H9 (cell line): Measurements from ENCODE around the gene CACNA2D4. TPM values are rescaled to one million over a fixed set of nuclear protein-coding genes. Genes with fewer than 3 reads are reported as not detected.

Experiments used
- DNase-seq: peaks from one replicate; pipeline ENCODE4 v3.0.0-alpha.2; 2017
- H2AFZ ChIP-seq: one replicate; pipeline ENCODE4 v1.6.1; 2013; ENCODE audit warnings: mild to moderate bottlenecking, low read length, control low read depth, moderate library complexity
- H2AK5ac ChIP-seq: 2 replicates; pipeline ENCODE4 v1.6.1; 2013; ENCODE audit warnings: low read length, control low read depth, mixed read lengths; ENCODE audit not compliant: insufficient read length
- H2BK120ac ChIP-seq: one replicate; pipeline ENCODE4 v1.6.1; 2013; ENCODE audit warnings: low read depth, mild to moderate bottlenecking, low read length, control low read depth, inconsistent platforms; ENCODE audit not compliant: poor library complexity, severe bottlenecking
- H2BK12ac ChIP-seq: 2 replicates; pipeline ENCODE4 v1.6.1; 2013; ENCODE audit warnings: low read length, control low read depth, mixed read lengths, low read depth; ENCODE audit not compliant: insufficient read length
- H2BK15ac ChIP-seq: 2 replicates; pipeline ENCODE4 v1.6.1; 2013; ENCODE audit warnings: low read depth, low read length, control low read depth
- H2BK20ac ChIP-seq: one replicate; pipeline ENCODE4 v1.6.1; 2013; ENCODE audit warnings: low read depth, mild to moderate bottlenecking, low read length, control low read depth, inconsistent platforms; ENCODE audit not compliant: poor library complexity, severe bottlenecking
- H2BK5ac ChIP-seq: 2 replicates; pipeline ENCODE4 v1.6.1; 2013; ENCODE audit warnings: low read length, control low read depth, mixed read lengths; ENCODE audit not compliant: insufficient read length
- H3K14ac ChIP-seq: 2 replicates; pipeline ENCODE4 v1.6.1; 2013; ENCODE audit warnings: low read length, control low read depth; ENCODE audit not compliant: insufficient read depth
- H3K18ac ChIP-seq: 2 replicates; pipeline ENCODE4 v1.6.1; 2013; ENCODE audit warnings: low read depth, mild to moderate bottlenecking, mixed read lengths, low read length, control low read depth; ENCODE audit not compliant: insufficient read length
- H3K23ac ChIP-seq: 2 replicates; pipeline ENCODE4 v1.6.1; 2013; ENCODE audit warnings: low read length, control low read depth, mixed read lengths, low read depth; ENCODE audit not compliant: insufficient read length
- H3K23me2 ChIP-seq: 2 replicates; pipeline ENCODE4 v1.6.1; 2013; ENCODE audit warnings: low read depth, mild to moderate bottlenecking, mixed read lengths, low read length, control low read depth; ENCODE audit not compliant: insufficient read length, poor library complexity, severe bottlenecking
- H3K27ac ChIP-seq: 2 replicates; pipeline ENCODE4 v1.5.1; 2013; ENCODE audit warnings: low read length, control low read depth, mixed read lengths, low read depth; ENCODE audit not compliant: insufficient read length
- H3K27me3 ChIP-seq: 2 replicates; pipeline ENCODE4 v1.6.1; 2013; ENCODE audit warnings: low read length, control low read depth, inconsistent platforms; ENCODE audit not compliant: insufficient read depth
- H3K4ac ChIP-seq: 2 replicates; pipeline ENCODE4 v1.6.1; 2013; ENCODE audit warnings: low read depth, mild to moderate bottlenecking, control low read depth, inconsistent platforms, low read length, moderate library complexity
- H3K4me1 ChIP-seq: 2 replicates; pipeline ENCODE4 v1.6.1; 2013; ENCODE audit warnings: low read length, control low read depth, inconsistent platforms; ENCODE audit not compliant: insufficient read depth
- H3K4me2 ChIP-seq: 2 replicates; pipeline ENCODE4 v1.6.1; 2013; ENCODE audit warnings: low read length, control low read depth, mixed read lengths; ENCODE audit not compliant: insufficient read length, insufficient read depth
- H3K56ac ChIP-seq: 2 replicates; pipeline ENCODE4 v1.6.1; 2013; ENCODE audit warnings: low read depth, mild to moderate bottlenecking, mixed read lengths, low read length, control low read depth; ENCODE audit not compliant: insufficient read length
- H3K79me1 ChIP-seq: 2 replicates; pipeline ENCODE4 v1.6.1; 2013; ENCODE audit warnings: low read depth, mild to moderate bottlenecking, moderate library complexity, low read length, control low read depth, inconsistent platforms; ENCODE audit not compliant: insufficient read depth, poor library complexity, severe bottlenecking
- H3K79me2 ChIP-seq: 2 replicates; pipeline ENCODE4 v1.6.1; 2013; ENCODE audit warnings: low read length, control low read depth, inconsistent platforms; ENCODE audit not compliant: insufficient read depth
- H3K9ac ChIP-seq: 2 replicates; pipeline ENCODE4 v1.6.1; 2013; ENCODE audit warnings: low read length, control low read depth, mixed read lengths; ENCODE audit not compliant: insufficient read length; ENCODE audit errors: extremely low read depth
- H3K9me3 ChIP-seq: one replicate; pipeline ENCODE4 v1.6.1; 2013; ENCODE audit warnings: low read depth, low read length, inconsistent platforms; ENCODE audit not compliant: control insufficient read depth
- H3T11ph ChIP-seq: one replicate; pipeline ENCODE4 v1.6.1; 2013; ENCODE audit warnings: mild to moderate bottlenecking, low read length, control low read depth, inconsistent platforms
- H4K20me1 ChIP-seq: one replicate; pipeline ENCODE4 v1.6.1; 2013; ENCODE audit not compliant: control insufficient read depth, insufficient read length, insufficient read depth
- H4K5ac ChIP-seq: 2 replicates; pipeline ENCODE4 v1.6.1; 2013; ENCODE audit warnings: low read depth, mild to moderate bottlenecking, mixed read lengths, low read length, control low read depth; ENCODE audit not compliant: insufficient read length
- H4K8ac ChIP-seq: replicated peaks from 2 replicates; pipeline ENCODE4 v1.6.1; 2013; ENCODE audit warnings: low read length, control low read depth, mixed read lengths, low read depth; ENCODE audit not compliant: insufficient read length
- H4K91ac ChIP-seq: 2 replicates; pipeline ENCODE4 v1.6.1; 2013; ENCODE audit warnings: low read depth, mild to moderate bottlenecking, moderate library complexity, mixed read lengths, low read length, control low read depth; ENCODE audit not compliant: insufficient read length
- H3K27ac Mint-ChIP-seq, 3 experiments: 2 replicates in 2 of 3; 3 replicates in 1 of 3; pipeline ENCODE4 v1.8.0; 2020 to 2021; ENCODE audit warnings: mixed read lengths in 3 of 3, mild to moderate bottlenecking in 1 of 3, moderate library complexity in 1 of 3
- H3K27me3 Mint-ChIP-seq: 2 replicates; pipeline ENCODE4 v1.8.0; 2021; ENCODE audit warnings: low read depth, mild to moderate bottlenecking, moderate library complexity, mixed read lengths
- H3K36me3 Mint-ChIP-seq, 3 experiments: 2 replicates in 2 of 3; 3 replicates in 1 of 3; pipeline ENCODE4 v1.8.0; 2020 to 2021; ENCODE audit warnings: low read depth in 3 of 3, mixed read lengths in 3 of 3; ENCODE audit not compliant: insufficient read depth in 1 of 3
- H3K4me1 Mint-ChIP-seq, 2 experiments: 2 replicates each; pipeline ENCODE4 v1.8.0; 2020; ENCODE audit warnings: mixed read lengths in 2 of 2
- H3K4me3 Mint-ChIP-seq, 2 experiments: 2 replicates in 1 of 2; 3 replicates in 1 of 2; pipeline ENCODE4 v1.8.0; 2020 to 2021; ENCODE audit warnings: mild to moderate bottlenecking in 2 of 2, mixed read lengths in 2 of 2, moderate library complexity in 1 of 2
- H3K9me3 Mint-ChIP-seq, 2 experiments: 2 replicates in 1 of 2; 3 replicates in 1 of 2; pipeline ENCODE4 v1.8.0; 2020; ENCODE audit warnings: mild to moderate bottlenecking in 2 of 2, mixed read lengths in 2 of 2, moderate library complexity in 1 of 2
- CTCF ChIP-seq: fragments of 200-600 bp; sonication (generic); conservative IDR thresholded peaks from 3 replicates; pipeline ENCODE4 v1.8.0; 2021; ENCODE audit warnings: antibody characterized with exemption, mild to moderate bottlenecking
- WGBS: extraction: QIAGEN DNeasy Blood & Tissue Kit; methylation state at CpG from one replicate; pipeline ENCODE4 v1.1.7; 2013; ENCODE audit warnings: missing lambda C conversion rate, low lambda C conversion rate, mixed read lengths; ENCODE audit not compliant: insufficient read length; ENCODE audit errors: extremely low coverage; 5-methylcytosine and 5-hydroxymethylcytosine counted together
- total RNA-seq: library from RNA; stranded (reverse); gene quantifications from 2 replicates; pipeline ENCODE4 v1.2.1, GENCODE V29; 2021

CACNA2D4 gene
- total RNA-seq, 1 experiment from 2014 or later = 0.79 TPM

GRCh38 chr12:1896964-1897363 lies 21.5 kb downstream of the CACNA2D4 start:
- H2BK15ac ChIP-seq = no peak overlapping the region
- no peaks in the 10 kb centered on the region for H3K79me1 ChIP-seq
- H3K56ac ChIP-seq = no peak overlapping the region
- no peak overlapping the region for H3T11ph ChIP-seq
- H3K27ac Mint-ChIP-seq = no peak overlapping the region
- no peaks in the 10 kb centered on the region for H3K4me1 Mint-ChIP-seq
- no peak overlapping the region for H2BK120ac ChIP-seq
- H3K4me1 ChIP-seq = no peaks in the 10 kb centered on the region
- H3K18ac ChIP-seq = no peak overlapping the region
- H3K27ac ChIP-seq = no peak overlapping the region
- no peak overlapping the region for H2BK20ac ChIP-seq
- WGBS = no CpG with 5 or more reads among the region's 5 CpGs
- H2AK5ac ChIP-seq = no peak overlapping the region
- no peaks in the 10 kb centered on the region for H3K36me3 Mint-ChIP-seq
- H3K27me3 Mint-ChIP-seq = peaks cover 3% of the 10 kb centered on the region
- no peak overlapping the region for H4K5ac ChIP-seq
- no peaks in the 10 kb centered on the region for H3K27me3 ChIP-seq
- H3K79me2 ChIP-seq = no peaks in the 10 kb centered on the region
- H3K4ac ChIP-seq = no peak overlapping the region
- H4K20me1 ChIP-seq = no peaks in the 10 kb centered on the region
- H3K9ac ChIP-seq = no peak overlapping the region
- no peak overlapping the region for H2BK5ac ChIP-seq
- H3K23me2 ChIP-seq = no peaks in the 10 kb centered on the region
- H4K8ac ChIP-seq = no peak overlapping the region
- H3K4me2 ChIP-seq = no peak overlapping the region
- no peak overlapping the region for H2BK12ac ChIP-seq
- H3K4me3 Mint-ChIP-seq = no peak overlapping the region
- peaks cover 2% of the 10 kb centered on the region in 2 experiments; a peak in 2 of 5 replicates for H3K9me3 Mint-ChIP-seq
- TF ChIP-seq CTCF = no peak
- no peak overlapping the region for H4K91ac ChIP-seq
- H3K23ac ChIP-seq = no peak overlapping the region
- no peak for DNase-seq
- no peaks in the 10 kb centered on the region for H3K9me3 ChIP-seq
- no peak overlapping the region for H3K14ac ChIP-seq
- H2AFZ ChIP-seq = no peak overlapping the region
